SK-N-SH (cell line): Measurements from ENCODE around the gene MADD.
A peak's percentile ranks its signal among the peaks of the same experiment; 100 is the strongest.

Experiments used
- CTCF ChIP-seq: fragments of 200-600 bp; sonication (generic); IDR thresholded peaks from 2 replicates; pipeline ENCODE4 v1.6.1; 2017; ENCODE audit warnings: antibody characterized with exemption, mild to moderate bottlenecking, moderate library complexity
- GABPA ChIP-seq: IDR thresholded peaks from 2 replicates; pipeline ENCODE4 v1.4.0; 2012; ENCODE audit warnings: low read depth, mild to moderate bottlenecking
- USF1 ChIP-seq: IDR thresholded peaks from 2 replicates; pipeline ENCODE4 v1.4.0; 2012; ENCODE audit warnings: low read depth, borderline replicate concordance

GRCh38 chr11:47355283-47356128, 85.6 kb downstream of the MADD start:
- TF ChIP-seq GABPA (no peak), CTCF (peak; percentile 96), USF1 (no peak)
